GM11168 (cell line): ENCODE data around the gene SH3RF3.

ENCODE experiments used
- in situ Hi-C: fragments of 300-500 bp; cut with MboI; formaldehyde crosslinking; loops from one replicate; pipeline ENCODE4 v1.12.0; 2022; ENCODE audit warnings: low sequenced_read_pairs; ENCODE audit not compliant: unreplicated experiment

Gene SH3RF3

DNA sequence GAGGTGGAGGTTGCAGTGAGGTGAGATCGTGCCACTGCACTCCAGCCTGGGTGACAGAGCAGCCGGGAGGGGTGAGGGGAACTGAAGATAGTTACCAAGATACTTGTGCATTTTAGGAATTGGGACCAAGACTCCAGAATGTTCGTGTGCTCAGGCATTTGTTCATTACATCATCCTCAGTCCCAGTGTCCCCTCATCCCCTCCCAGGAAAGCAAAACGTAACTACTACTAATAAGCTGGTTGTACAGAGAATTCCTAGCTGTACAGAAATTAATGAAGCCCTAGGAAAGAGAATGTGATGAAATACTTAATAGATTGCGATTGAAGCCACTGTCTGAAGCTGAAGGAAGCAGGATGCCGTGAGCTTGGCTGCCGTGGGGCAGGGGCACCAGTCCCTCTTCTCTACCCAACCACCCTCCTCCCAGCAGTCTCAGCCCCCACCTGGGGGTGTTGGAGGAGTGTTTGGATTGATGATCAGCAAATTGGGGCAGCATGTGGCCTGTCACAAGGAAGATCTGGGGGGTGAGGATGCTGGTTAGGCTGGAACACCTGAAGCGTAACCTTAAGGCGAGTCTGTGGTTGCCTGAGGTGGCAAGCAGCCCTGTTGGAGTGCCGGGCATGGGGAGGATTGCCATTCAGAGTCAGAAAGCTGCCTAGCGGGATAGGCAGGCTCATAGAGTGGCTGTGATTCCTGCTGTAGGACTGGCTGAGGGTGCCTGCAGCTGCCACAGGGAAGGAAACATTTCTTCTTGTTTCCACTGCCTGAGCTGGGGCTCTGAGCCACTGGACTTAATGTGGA, 140.9 kb downstream of the SH3RF3 start:
- in situ Hi-C loops = no loop called here

DNA sequence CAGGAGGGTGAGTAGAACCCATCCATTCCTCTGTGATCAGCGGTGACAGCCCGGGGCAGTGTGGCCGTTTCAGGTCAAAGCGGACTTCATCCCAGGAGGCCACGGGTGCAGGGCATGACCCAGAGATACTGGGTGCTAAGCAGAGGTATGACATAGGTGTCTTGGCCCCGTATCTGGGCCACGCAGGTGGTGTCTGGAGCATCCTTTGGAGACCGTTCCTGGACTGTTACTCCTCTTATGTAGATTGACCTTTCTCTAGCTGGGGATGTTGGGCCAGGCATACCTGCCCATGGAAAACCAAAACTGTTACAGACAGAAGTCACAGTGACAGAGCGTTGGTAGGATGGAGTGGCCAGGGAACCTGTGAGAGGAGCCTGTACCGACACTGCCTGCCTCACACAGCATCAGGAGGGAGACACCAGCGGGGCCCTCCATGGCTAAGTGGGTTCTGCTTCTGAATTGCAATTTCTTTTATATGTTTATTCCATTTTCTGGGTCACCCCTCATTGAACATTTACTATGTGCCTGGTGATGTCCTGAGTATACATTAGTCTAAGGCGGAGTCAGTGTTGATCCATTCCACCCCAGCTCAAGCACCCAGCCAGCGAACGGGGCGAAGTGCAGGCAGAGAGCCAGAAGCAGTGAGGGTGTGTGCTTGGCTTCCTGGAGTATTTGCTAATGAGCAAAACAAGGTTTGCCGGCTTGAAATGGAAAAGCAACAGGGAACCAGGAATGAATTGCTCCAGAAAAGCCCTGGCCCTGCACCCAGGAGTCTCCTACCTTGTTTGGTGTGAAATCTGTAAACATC, 141.7 kb downstream of the SH3RF3 start:
- in situ Hi-C loops = no loop called here

DNA sequence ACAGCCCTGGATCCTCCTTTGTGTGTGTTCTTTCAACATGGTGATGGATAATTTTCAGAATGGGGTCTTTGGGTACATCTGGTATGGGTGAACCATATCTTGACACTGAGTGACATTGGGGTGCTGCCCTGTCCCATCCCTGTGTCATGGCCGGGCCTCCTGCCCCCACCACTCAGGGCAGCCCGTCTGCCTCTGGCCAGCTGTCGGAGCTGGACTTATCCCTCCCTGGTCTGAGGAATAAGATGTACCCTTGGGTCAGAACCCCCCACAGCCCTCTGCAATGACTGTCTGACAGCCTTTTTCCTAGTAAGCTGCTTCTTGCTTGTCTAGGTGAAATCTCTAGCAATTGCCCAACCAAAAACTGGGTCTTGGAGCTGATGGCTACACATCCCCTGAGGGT, 142.9 kb downstream of the SH3RF3 start:
- in situ Hi-C loops = no loop called here

DNA sequence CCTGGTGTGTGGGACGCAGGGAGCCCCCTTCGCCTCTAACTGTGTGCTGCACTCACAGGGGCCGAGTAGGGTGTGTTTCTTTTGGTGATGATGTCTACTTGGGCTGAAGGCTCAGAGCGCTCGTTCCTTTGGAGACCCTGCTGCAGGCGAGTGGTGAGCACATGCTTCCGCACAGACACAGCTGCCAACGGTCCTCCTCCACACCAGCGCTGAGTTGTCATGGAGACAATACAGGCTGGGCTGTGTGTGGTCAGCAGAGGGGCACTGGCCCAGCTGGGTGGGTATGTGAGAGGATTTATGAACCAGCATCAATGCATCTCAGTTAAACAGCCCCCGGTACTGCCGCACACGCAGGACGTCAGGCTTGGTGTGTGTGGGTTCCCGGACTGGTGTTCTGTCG, 143.5 kb downstream of the SH3RF3 start:
- in situ Hi-C loops = no loop called here

DNA sequence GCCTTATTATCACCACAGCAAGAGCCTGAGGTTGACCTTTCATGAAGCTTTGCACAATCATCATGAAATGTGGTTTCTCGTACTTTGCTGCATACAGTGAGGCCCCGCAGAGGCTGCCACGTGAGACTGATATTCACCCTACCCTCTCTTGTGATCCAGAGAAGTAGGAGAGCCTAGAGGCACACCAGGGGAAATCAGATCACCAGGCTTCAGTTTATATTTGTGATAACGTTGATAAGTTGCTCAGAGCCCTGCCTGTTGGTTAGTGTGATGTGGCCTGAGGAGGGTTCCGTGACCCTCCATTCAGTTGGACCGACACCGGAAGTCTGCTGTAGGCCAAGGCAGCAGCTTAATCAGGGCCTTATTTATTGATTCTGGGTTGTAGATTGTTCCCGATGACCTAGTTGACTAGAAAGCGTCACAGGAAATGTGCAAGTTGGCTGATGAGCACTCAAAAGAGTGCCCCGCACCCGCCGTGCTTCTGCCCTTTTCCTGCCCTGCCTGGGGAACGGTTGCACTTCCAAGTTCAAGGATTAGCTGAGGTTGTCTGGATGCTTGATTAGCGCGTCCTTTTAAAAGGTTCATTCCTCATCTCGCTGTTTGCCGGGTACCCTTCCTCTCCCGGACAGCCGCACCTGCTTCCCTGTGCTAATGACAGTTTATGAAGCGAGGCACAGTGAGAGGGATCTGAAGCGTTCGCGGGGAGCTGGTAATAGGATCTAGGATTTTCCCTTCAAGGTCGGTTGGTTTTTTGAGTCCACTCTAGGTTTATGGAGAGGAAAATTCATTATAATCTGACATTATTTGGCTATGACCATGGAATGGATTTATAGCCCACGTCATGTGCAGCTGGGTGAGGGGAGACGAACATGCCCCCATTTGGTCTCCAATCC, 146.4 kb downstream of the SH3RF3 start:
- in situ Hi-C loops = no loop called here

DNA sequence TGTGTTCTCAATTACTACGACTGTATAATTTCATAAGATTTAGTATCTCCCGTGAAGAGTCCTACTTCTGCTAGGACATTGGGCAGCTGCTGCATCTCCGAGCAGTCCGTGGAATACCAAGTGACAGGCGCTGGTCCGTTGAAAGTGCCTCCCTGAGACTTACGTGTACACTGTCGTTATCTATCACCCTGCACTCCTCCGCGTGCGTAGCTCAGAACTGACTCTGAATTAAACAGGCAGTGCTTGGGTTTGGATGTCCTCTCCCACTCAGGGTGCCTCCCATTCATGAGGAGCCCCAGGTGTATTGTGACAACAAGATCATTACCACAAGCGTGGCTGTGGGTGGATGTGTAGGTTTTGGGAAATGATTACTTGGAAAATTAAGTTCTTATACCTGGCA, 148.4 kb downstream of the SH3RF3 start:
- in situ Hi-C loops = no loop called here

DNA sequence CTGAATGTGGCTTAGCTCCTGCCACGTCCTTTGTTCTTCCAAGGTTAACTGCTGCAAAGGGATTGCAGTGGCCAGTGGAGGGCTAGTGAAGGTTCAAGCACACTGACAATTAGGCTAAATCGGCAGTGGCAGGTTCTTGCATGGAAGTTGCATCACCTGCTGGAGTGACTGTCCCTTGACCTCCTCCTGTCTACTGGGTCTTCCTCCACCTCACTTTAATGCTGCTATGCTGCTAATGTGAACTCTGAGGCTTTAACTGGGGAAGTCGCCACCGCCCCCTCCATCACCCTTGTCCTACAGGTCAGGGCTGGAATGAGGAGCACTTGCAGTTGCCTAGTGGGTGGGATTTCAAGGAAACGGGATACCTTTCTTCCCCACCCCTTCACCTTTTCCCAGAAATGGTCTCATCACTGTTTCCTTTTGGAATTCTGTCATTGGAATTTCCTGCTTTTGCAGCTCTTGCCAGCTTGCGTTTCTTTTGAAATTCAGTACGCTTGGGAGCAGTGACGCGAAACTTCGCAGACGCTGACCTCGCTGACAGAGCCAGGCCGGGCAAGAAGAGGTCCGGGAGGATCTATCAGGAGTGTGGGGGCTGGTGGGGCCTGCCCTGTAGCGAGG, 150.3 kb downstream of the SH3RF3 start:
- in situ Hi-C loops = no loop called here

DNA sequence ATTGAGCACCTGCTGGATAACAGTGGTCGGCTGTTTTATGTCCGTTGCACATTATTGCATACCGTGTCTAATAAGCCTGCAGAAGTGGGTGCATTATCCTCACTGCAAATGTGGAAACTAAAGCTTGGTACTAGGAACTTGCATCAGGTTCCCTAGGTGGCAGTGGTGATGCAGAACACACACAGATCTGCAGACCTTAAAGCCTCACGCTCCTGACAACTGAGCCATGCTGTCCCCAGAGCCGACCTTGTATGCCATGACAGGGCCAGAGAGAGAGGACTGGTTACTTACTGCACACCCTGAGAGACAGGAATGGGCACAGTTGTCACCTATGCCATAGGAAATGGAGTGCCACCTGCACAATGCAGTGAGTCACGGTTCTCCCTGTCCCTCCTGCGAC, 151.8 kb downstream of the SH3RF3 start:
- in situ Hi-C loops = no loop called here

DNA sequence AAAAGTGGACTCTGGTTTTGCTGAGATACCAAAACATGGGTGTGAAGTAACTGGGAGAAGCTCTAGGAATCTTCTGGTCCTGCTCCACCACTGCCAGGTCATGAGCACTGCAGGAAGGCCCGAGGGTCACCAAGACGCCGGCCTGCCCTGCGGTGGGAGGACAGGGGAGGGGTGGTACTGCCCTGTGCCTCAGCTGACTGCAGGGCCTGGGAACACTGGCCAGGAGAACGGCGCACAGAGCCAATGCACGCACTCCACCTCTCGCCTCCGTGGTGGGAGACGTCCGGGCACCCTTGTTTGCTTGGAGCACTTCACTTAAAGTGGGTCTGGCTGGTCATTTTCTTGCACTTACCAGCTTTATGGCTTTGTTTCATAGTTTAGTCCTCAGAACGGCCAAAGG, 153.4 kb downstream of the SH3RF3 start:
- in situ Hi-C loops = no loop called here

DNA sequence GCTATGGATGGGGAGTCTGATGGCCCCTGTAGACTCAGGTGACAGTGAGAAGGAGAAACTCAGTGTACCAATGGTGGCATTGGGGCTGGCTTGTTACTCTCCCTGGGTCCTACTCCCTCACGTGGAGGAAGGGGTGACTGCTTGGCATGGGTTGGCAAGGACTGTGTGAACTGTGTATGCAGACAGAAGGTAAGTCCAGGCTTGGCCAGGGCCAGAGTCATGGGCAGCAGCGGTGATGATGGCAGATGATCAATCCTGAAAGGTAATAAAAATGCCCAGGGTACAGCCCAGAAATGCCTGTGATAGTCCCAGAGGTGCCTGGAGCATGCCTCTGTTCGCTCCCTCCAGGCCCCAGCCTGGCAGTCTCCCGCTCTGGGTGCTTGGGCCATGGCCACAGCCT, 153.9 kb downstream of the SH3RF3 start:
- in situ Hi-C loops = no loop called here

DNA sequence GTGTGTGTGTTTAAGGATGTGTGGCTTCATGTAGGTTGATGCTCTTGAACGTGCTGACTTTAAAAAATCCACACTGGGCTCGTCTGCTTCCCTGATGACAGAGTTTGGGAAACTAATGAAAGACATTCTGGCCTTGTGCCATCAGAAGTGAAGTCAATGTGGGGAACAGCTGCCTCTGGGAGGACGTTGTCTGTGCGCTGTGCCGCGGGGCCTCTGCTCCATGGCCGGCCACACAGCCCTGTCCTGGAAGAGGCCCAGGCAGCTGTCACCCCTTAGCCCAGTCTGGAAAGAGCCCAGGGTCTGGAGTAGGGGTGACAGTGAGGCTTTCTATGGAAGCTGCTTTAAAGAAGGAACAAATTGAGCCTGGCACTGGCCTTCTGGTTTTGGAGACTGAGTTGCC, 155.8 kb downstream of the SH3RF3 start:
- in situ Hi-C loops = no loop called here

DNA sequence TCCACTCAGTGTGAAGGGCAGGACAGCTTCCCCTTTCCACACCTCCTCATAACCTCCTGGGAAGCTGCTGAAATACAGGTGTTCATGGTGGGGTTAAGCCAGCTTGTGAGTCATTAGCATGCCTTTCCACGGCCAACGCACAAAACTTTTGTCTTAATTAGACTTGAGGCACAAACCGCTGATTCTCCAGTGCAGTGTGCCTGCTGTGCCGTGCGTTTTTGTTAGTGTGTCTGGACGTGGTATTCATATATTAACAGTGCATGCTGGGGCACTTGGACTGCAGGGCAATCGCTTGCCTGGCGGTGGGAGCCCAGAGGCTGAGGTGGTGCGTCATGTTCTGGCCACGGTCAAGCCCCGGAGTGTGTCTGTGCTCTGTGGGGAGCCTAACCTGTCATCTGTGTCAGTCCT, 156.2 kb downstream of the SH3RF3 start:
- in situ Hi-C loops = no loop called here

DNA sequence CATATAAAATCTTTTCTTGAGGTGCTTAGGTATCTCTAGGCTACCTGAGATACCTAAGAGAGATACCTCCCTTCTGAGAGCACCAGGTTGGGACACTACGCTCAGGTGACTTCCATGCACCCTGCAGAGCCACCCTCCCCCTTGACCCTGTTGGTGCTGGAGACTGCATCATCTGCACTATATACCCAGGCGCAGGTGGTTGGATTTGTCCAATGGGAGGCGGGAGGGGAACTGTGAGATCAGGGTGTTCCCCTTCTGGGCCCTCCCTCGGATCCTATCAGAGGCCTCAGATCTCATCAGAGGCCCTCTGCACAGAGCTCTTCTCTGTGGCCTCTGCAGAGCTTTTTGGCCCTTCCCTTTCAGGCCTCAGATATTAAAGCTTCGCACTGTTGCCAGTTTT, 158.4 kb downstream of the SH3RF3 start:
- in situ Hi-C loops = no loop called here

DNA sequence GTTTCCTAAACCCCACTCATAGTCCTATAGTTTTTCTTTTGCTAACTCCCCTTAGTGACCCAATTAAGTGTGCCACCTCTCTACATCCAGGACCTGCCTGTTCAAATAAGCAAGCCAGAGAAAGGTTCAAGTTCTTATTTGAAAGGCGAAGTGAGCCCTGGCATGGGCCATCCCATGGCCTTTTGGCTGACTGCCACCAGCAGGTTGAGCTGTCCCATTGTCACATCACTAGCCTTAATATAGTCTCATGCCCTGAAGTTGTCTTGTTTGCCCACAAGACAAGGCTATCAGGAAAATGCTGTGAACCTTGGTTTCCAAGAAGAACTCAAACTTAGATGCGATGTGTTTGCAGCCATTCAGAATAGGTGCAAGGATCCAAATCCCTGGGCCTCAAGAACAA, 158.8 kb downstream of the SH3RF3 start:
- in situ Hi-C loops = no loop called here

DNA sequence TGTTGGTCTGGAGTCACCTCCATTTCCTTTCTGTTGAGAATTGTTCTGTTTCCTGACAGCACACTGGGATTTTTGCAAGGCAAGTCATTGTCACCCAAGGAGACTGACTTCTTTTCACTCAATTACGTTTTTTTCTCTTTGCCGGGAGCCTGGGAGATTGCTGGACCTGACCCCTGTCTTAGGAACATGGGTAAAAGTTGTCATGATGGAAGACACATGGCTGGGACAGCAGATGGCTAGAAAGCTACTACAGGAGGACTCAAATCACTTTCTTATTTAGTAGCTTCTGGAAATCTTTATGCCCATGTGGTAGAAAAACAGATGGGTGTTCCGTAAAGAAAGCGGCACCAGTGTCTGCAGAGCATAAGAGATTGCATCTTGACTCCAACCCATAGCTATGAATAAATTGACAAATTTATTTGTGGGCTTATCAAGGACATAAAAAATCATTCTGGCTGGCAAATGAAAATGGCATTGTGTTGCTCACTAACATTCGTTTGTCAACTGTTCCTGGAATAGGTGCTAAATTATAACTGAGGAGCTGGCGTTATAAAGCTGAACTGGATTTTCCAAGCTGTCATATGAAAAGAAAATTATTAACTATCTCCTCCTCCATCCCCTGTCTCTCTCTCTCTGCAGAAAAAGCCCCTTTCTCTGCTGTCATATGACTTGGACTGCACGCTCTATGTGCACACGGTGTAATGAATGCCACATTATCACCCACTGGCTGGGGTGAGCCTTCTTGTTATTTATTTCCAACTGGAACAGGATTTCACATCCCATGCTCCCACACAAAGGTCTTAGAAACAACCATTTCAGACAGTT, 159.8 kb downstream of the SH3RF3 start:
- in situ Hi-C loops = no loop called here

DNA sequence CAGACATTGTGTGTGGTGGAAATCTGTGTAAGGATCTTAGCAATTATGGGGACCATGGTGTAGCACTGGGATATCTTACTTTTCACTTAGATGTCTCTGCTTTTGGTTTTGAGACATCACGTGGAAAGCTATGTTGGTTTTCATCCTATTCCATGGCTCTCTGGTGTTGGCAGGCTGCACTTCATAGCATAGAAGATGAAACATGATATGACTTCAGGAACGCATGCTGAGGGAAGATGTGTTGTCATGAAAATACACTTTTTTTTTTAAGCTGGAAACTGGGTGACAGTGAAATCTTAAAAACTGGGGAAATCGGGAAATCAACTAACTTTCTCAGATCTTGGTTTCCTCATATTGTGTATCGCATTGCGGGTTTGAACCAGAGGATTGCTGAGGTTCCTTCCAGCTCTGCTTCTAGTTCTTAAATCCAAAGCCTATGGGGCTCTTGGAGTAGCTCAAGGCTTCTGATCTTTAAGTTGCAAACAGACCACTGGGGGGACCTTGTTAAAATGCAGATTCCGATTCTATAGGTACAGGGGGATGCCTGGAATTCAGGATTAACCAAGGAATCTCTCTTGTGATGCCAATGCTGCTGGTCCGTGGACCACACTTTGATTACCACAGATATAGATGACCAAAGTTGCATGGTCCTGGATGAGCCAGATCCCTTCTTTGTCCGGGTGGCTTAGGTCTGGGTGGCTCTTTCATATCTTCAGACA, 160.7 kb downstream of the SH3RF3 start:
- in situ Hi-C loops = no loop called here

DNA sequence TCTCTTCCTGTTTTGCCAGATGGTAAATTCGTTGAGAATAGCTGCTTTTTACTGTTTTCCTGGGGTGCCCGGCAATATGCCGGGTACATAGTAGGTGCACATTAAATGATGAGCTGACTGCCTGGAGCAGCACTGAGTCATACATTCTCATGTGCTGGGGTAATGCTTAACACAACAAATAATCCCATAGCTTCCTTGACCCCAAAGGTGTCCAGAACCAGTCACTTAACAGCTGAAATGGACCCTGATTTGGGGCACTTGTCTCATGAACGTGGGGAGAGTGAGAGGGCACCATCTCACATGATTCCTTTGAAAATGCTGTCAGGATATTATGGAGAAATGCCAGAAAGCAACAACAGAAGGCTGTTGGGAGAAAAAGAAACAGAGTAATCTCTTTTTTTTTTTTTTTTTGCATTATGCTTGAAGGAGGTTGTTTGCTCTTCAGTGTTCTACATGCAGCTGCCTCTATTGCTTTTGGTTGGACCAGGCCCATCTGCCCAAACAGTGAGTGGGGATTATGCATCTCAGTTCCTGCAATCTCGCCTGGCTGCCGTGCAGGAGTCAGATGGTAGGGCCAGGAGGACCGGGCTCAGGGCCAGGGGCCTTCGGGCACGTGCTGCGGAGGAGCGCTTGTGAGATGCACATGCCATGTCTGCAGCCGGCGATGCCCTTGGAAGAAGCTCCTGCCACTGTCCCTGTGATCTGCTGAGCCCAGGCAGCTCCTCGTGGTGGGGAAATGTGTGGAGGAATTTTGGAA, 162.1 kb downstream of the SH3RF3 start:
- in situ Hi-C loops = no loop called here

DNA sequence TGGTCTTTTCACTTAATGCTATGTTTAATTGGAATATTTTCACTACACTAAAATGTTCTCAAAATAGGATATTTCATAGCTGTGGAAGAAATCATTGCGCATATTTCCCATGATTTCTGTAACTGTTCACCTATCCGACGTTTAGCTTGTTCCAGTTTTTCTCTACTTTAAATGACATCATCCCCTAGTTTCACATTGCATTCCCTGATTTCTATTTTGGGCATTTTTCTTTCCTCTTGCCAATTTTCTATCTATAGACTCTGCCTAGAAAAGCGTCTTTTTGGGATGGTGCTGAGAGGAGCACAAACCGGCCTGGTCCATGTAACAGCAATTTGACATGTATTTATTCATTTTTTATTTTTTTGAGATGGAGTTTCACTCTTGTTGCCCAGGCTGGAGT, 163.4 kb downstream of the SH3RF3 start:
- in situ Hi-C loops = no loop called here
